ENCODE results near the gene PANK1. TPM values are rescaled to one million over a fixed set of nuclear protein-coding genes. Genes with fewer than 3 reads are reported as not detected.

The PANK1 gene
- total and polyA plus RNA-seq, 2 of the 4 experiments (the other 2 are of a cell fraction), result 3.0 to 8.8 TPM

- Histone ChIP-seq H3K4me2 (ENCODE audit: low read depth, low read length) (no peak overlapping the region), H3K56ac (ENCODE audit: extremely low read depth, insufficient read depth, low read length) (no peak overlapping the region), H3K4ac (ENCODE audit: low read depth, low read length) (no peak overlapping the region), H3K27me3 (ENCODE audit: control insufficient read depth, insufficient read depth, low read length) (no peaks in the 10 kb centered on the region), H3K14ac (replicated peaks; ENCODE audit: low read depth, low read length) (no peak overlapping the region), H3K36me3 (ENCODE audit: control insufficient read depth, insufficient read depth, low read length) (no peaks in the 10 kb centered on the region), H4K5ac (ENCODE audit: low read depth, low read length) (no peak overlapping the region), H3K23ac (ENCODE audit: low read depth, low read length) (no peak overlapping the region), H4K20me1 (ENCODE audit: insufficient read depth, low read length) (no peaks in the 10 kb centered on the region), H3K79me1 (ENCODE audit: low read depth in 1 of 2, low read length in 2 of 2) (no peaks in the 10 kb centered on the region), H3K4me1 (ENCODE audit: control insufficient read depth, insufficient read depth, low read length) (no peaks in the 10 kb centered on the region; the same call in 1 of the 2 replicates), H2BK5ac (ENCODE audit: low read depth, low read length, poor library complexity, severe bottlenecking) (no peak overlapping the region), H3K9ac (ENCODE audit: low read depth, low read length) (no peak overlapping the region), H2BK20ac (ENCODE audit: low read depth, low read length) (no peak overlapping the region), H3K4me3 (ENCODE audit: insufficient read depth, low read depth, low read length) (no peak overlapping the region), H3K27ac (ENCODE audit: insufficient read depth, low read length) (no peak overlapping the region), H2AFZ (replicated peaks; ENCODE audit: low read length, poor library complexity) (no peak overlapping the region), H4K91ac (ENCODE audit: insufficient read depth, low read depth, low read length) (no peak overlapping the region), H2AK5ac (ENCODE audit: low read depth, low read length) (no peak overlapping the region), H4K8ac (ENCODE audit: low read depth in 2 of 2, low read length in 2 of 2) (no peak overlapping the region), H2BK15ac (ENCODE audit: low read depth, low read length) (no peak overlapping the region), H3K9me1 (ENCODE audit: insufficient read depth, low read length) (no peaks in the 10 kb centered on the region), H3K9me3 (ENCODE audit: control insufficient read depth, insufficient read depth, low read length) (no peaks in the 10 kb centered on the region), H3K18ac (ENCODE audit: low read depth, low read length) (no peak overlapping the region), H2AK9ac (replicated peaks; ENCODE audit: low read depth, low read length, poor library complexity) (no peak overlapping the region), H2BK120ac (ENCODE audit: low read depth, low read length) (no peak overlapping the region)
- 70% methylated on average over 2 of the region's 10 CpGs; no CpG with 5 or more reads in 1 of the 2 experiments for WGBS, 2 experiments (ENCODE audit: extremely low coverage in 2 of 2, insufficient read length in 1 of 2)
- in situ Hi-C loops (cut with MboI; ENCODE audit: low sequenced_read_pairs) (no loop called here), intact Hi-C loops (cut with micrococcal nuclease) (no loop called here), dilution Hi-C loops (cut with HindIII; ENCODE audit: low sequenced_read_pairs, unreplicated experiment) (no loop called here)
- ATAC-seq (ENCODE audit: low read depth) (no peak), DNase-seq (no peak)
- CTCF ChIA-PET, result interaction anchor here (0.7 kb wide), 1 partner anchor 100 kb away, joined by 3 read pairs; no protein-coding TSS in a partner anchor
- POLR2A ChIA-PET (ENCODE audit: unreplicated experiment), result no interaction called here
- no TSS peak for BruUV-seq (replicated peaks)
- TF ChIP-seq POLR2A (IDR thresholded peaks at IDR 0.05; ENCODE audit: low read depth, low read length) (no peak), RAD21 (IDR thresholded peaks at IDR 0.05; ENCODE audit: low read length) (no peak), MXI1 (IDR thresholded peaks at IDR 0.05; ENCODE audit: borderline replicate concordance, low read depth, low read length) (no peak), CEBPB (IDR thresholded peaks at IDR 0.05; ENCODE audit: low read depth, low read length) (no peak), RCOR1 (IDR thresholded peaks at IDR 0.05; ENCODE audit: insufficient replicate concordance, low read length) (no peak), MAFK (IDR thresholded peaks at IDR 0.05; ENCODE audit: low read depth, low read length) (no peak), FOS (IDR thresholded peaks at IDR 0.05; ENCODE audit: low read depth, low read length) (no peak), RFX5 (IDR thresholded peaks at IDR 0.05; ENCODE audit: low read depth, low read length) (no peak), BHLHE40 (IDR thresholded peaks at IDR 0.05; ENCODE audit: low read depth, low read length) (no peak), NFE2L2 (IDR thresholded peaks at IDR 0.05; ENCODE audit: low read depth, low read length) (no peak), ELK1 (IDR thresholded peaks at IDR 0.05; ENCODE audit: borderline replicate concordance, low read depth, low read length) (no peak), MAZ (IDR thresholded peaks at IDR 0.05; ENCODE audit: borderline replicate concordance, low read depth, low read length) (no peak), CHD1 (IDR thresholded peaks at IDR 0.05; ENCODE audit: low read depth, low read length) (no peak)
- TF ChIP-seq, protein P1, sequence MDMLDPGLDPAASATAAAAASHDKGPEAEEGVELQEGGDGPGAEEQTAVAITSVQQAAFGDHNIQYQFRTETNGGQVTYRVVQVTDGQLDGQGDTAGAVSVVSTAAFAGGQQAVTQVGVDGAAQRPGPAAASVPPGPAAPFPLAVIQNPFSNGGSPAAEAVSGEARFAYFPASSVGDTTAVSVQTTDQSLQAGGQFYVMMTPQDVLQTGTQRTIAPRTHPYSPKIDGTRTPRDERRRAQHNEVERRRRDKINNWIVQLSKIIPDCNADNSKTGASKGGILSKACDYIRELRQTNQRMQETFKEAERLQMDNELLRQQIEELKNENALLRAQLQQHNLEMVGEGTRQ (IDR thresholded peaks at IDR 0.05; ENCODE audit: low read depth, low read length), result no peak
- TF ChIP-seq, protein P2, sequence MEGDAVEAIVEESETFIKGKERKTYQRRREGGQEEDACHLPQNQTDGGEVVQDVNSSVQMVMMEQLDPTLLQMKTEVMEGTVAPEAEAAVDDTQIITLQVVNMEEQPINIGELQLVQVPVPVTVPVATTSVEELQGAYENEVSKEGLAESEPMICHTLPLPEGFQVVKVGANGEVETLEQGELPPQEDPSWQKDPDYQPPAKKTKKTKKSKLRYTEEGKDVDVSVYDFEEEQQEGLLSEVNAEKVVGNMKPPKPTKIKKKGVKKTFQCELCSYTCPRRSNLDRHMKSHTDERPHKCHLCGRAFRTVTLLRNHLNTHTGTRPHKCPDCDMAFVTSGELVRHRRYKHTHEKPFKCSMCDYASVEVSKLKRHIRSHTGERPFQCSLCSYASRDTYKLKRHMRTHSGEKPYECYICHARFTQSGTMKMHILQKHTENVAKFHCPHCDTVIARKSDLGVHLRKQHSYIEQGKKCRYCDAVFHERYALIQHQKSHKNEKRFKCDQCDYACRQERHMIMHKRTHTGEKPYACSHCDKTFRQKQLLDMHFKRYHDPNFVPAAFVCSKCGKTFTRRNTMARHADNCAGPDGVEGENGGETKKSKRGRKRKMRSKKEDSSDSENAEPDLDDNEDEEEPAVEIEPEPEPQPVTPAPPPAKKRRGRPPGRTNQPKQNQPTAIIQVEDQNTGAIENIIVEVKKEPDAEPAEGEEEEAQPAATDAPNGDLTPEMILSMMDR (conservative IDR thresholded peaks at IDR 0.05; ENCODE audit: low read depth, low read length), result no peak
Measured at GRCh38 chr10:89566095-89566950, 78.7 kb downstream of the PANK1 start.

All from IMR-90 (cell line).